SU-DHL-6 (cell line): ENCODE data around the gene MAG.

Experiments used
- EZH2phosphoT487 ChIP-seq: fragments of 200-600 bp; sonication (generic), shearing (Covaris generic); conservative IDR thresholded peaks from 2 replicates; pipeline ENCODE4 v1.6.1; 2018; ENCODE audit warnings: mild to moderate bottlenecking, antibody characterized with exemption, low read length, moderate library complexity, mixed read lengths
- TF ChIP-seq, protein P1 (sequence below): fragments of 200-600 bp; sonication (generic); IDR thresholded peaks from one replicate; pipeline ENCODE4 v1.5.1; 2017; ENCODE audit warnings: antibody characterized with exemption, mild to moderate bottlenecking, low read length, moderate library complexity; ENCODE audit not compliant: insufficient read depth, poor library complexity, severe bottlenecking

DNA sequence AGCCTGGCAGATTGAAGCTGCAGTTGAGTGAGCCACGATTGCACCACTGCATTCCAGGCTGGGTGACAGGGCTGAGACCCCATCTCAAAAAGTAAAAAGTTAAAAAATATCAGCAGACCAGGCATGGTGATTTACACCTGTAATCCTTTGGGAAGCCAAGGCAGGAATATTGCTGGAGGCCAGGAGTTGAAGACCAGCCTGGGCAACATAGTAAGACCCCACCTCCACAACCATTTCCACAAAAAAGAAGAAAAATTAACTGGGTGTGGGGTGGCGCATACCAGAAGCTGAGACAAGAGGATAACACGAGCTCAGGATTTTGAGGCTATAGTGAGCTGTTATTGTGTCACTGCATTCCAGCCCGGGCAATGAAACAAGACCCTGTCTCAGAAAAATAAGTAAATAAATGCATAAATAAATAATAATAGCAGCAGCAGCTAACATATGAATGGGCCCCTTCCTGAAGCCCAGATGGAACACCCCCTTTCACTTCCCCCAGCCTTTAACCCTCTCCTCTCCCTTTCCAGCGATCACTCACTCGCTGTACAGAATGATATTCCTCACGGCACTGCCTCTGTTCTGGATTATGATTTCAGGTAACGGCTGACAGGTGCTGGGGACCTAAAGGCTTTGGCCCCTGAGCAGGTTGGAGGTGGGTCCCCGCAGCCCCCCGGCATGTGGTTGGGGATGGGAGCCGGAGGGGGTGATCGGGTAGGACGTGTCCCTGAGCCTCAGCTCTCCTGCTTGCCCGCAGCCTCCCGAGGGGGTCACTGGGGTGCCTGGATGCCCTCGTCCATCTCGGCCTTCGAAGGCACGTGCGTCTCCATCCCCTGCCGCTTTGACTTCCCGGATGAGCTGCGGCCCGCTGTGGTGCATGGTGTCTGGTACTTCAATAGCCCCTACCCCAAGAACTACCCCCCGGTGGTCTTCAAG lies 3.2 kb downstream of the MAG start:
- 0 out of 2 replicates have a peak, but pooled peaks have one; percentile 4 for TF ChIP-seq EZH2phosphoT487
- TF ChIP-seq, protein P1, sequence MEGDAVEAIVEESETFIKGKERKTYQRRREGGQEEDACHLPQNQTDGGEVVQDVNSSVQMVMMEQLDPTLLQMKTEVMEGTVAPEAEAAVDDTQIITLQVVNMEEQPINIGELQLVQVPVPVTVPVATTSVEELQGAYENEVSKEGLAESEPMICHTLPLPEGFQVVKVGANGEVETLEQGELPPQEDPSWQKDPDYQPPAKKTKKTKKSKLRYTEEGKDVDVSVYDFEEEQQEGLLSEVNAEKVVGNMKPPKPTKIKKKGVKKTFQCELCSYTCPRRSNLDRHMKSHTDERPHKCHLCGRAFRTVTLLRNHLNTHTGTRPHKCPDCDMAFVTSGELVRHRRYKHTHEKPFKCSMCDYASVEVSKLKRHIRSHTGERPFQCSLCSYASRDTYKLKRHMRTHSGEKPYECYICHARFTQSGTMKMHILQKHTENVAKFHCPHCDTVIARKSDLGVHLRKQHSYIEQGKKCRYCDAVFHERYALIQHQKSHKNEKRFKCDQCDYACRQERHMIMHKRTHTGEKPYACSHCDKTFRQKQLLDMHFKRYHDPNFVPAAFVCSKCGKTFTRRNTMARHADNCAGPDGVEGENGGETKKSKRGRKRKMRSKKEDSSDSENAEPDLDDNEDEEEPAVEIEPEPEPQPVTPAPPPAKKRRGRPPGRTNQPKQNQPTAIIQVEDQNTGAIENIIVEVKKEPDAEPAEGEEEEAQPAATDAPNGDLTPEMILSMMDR = no peak
